Activated CD8-positive, alpha-beta T cell treated with anti-CD3 and anti-CD28 coated beads, Interleukin-2, amount 10 ng/mL, durations not matched to agents 7 days and 5 days (primary cell): ENCODE results near the gene BDP1. TPM values are rescaled to one million over a fixed set of nuclear protein-coding genes. Genes with fewer than 3 reads are reported as not detected.
A peak's percentile ranks its signal among the peaks of the same experiment; 100 is the strongest.
"Not testable (repeated sequence)": the region's sequence is repeated elsewhere in the genome, so short reads cannot be mapped to it uniquely, and the experiment has no call there.

Source experiments
- ATAC-seq: fragments of 150-1000 bp; cut with Tn5 transposase; one replicate; pipeline ENCODE4 v1.10.0; 2021; ENCODE audit warnings: moderate library complexity
- CTCF ChIA-PET: fragments of 350-600 bp; sonication (Branson Sonifier 250); formaldehyde crosslinking; loops from one replicate; lab custom pipeline; 2021; ENCODE audit warnings: antibody characterized with exemption; lab: Charles Lee
- POLR2A ChIA-PET: fragments of 350-600 bp; sonication (Branson Sonifier 250); formaldehyde crosslinking; loops from one replicate; lab custom pipeline; 2021; ENCODE audit warnings: antibody characterized with exemption; lab: Charles Lee
- DNase-seq: peaks from one replicate; pipeline ENCODE4 v3.0.0-alpha.2; 2020
- H3K27ac Mint-ChIP-seq: one replicate; pipeline ENCODE4 v1.8.0; 2021; ENCODE audit warnings: mild to moderate bottlenecking, mixed read lengths
- H3K27me3 Mint-ChIP-seq: one replicate; pipeline ENCODE4 v1.8.0; 2021; ENCODE audit warnings: low read depth, mixed read lengths
- H3K36me3 Mint-ChIP-seq: one replicate; pipeline ENCODE4 v1.8.0; 2021; ENCODE audit warnings: low read depth, mixed read lengths
- H3K4me1 Mint-ChIP-seq: one replicate; pipeline ENCODE4 v1.8.0; 2021; ENCODE audit warnings: low read depth, mixed read lengths
- H3K4me3 Mint-ChIP-seq: one replicate; pipeline ENCODE4 v1.8.0; 2021; ENCODE audit warnings: mild to moderate bottlenecking, mixed read lengths
- H3K9me3 Mint-ChIP-seq: one replicate; pipeline ENCODE4 v1.8.0; 2022; ENCODE audit warnings: mixed read lengths; ENCODE audit not compliant: insufficient read depth
- total RNA-seq, 2 experiments: library from RNA; stranded (reverse); gene quantifications; one replicate each; pipeline ENCODE4 v1.2.3, GENCODE V29; 2021

The BDP1 gene
- total RNA-seq, 2 experiments from 2014 or later, result 36.6 to 36.8 TPM

GRCh38 chr5:71577839-71578238 lies 122.4 kb downstream of the BDP1 start:
- ATAC-seq, H3K27ac Mint-ChIP-seq, H3K4me1 Mint-ChIP-seq, H3K9me3 Mint-ChIP-seq, POLR2A ChIA-PET, H3K4me3 Mint-ChIP-seq, DNase-seq, H3K27me3 Mint-ChIP-seq, H3K36me3 Mint-ChIP-seq, CTCF ChIA-PET: not testable (repeated sequence)

- Mint-ChIP-seq H3K4me3 (no peak overlapping the region), H3K9me3 (no peaks in the 10 kb centered on the region), H3K4me1 (peaks cover 9% of the 10 kb centered on the region), H3K27me3 (no peaks in the 10 kb centered on the region), H3K36me3 (peaks cover 3% of the 10 kb centered on the region), H3K27ac (no peak overlapping the region)
- ATAC-seq (no peak), DNase-seq (no peak)
- ChIA-PET CTCF (interaction anchor here (1.2 to 1.7 kb wide), 2 partner anchors 18 to 200 kb away, joined by 4 to 5 read pairs; no protein-coding TSS in a partner anchor), POLR2A (no interaction called here)
These were observed 127.6 kb downstream of the BDP1 start for GRCh38 chr5:71582945-71583584.

- no peak for ATAC-seq
These were observed 130.8 kb downstream of the BDP1 start for GRCh38 chr5:71586052-71586940.

GRCh38 chr5:71586941-71587765 lies 131.7 kb downstream of the BDP1 start, which contains the start of gene MCCC2:
Gene MCCC2 (plus strand): TSS chr5:71587340. CDS start chr5:71587426, 86 bp downstream.
- Mint-ChIP-seq H3K27ac (peak within 1 kb of the TSS; percentile 99), H3K27me3 (no peaks in the 10 kb centered on the region), H3K4me1 (peaks cover 37% of the 10 kb centered on the region), H3K36me3 (peaks cover 19% of the 10 kb centered on the region), H3K4me3 (peak within 1 kb of the TSS; percentile 94), H3K9me3 (no peaks in the 10 kb centered on the region)
- ATAC-seq, result peak; percentile 100
- peak; percentile 98 for DNase-seq
- POLR2A ChIA-PET, result interaction anchor here (0.7 to 4.3 kb wide), 9 partner anchors 11 to 735 kb away, joined by 3 to 47 read pairs (median 4); partner anchors contain the start of genes MRPS27 and PTCD2
- CTCF ChIA-PET, result interaction anchor here (1.2 to 7.8 kb wide), 3 partner anchors 10 to 111 kb away, joined by 3 to 100 read pairs (median 7); no protein-coding TSS in a partner anchor

More at GRCh38 chr5:71586052-71586940, 130.8 kb downstream of the BDP1 start:
- ChIA-PET CTCF (interaction anchor here (2.2 to 7.8 kb wide), 2 partner anchors 15 to 110 kb away, joined by 7 to 100 read pairs; no protein-coding TSS in a partner anchor), POLR2A (interaction anchor here (0.7 to 4.3 kb wide), 4 partner anchors 15 to 736 kb away, joined by 3 to 47 read pairs (median 6); no protein-coding TSS in a partner anchor)
- Mint-ChIP-seq H3K27ac (peak overlapping the region; percentile 99), H3K27me3 (no peaks in the 10 kb centered on the region), H3K9me3 (no peaks in the 10 kb centered on the region), H3K36me3 (peaks cover 19% of the 10 kb centered on the region), H3K4me1 (peaks cover 37% of the 10 kb centered on the region), H3K4me3 (peak overlapping the region; percentile 94)
- peak; percentile 30 for DNase-seq

- DNase-seq (no peak), ATAC-seq (peak; percentile 13)
- Mint-ChIP-seq H3K4me3 (peak overlapping the region; percentile 94), H3K4me1 (peaks cover 37% of the 10 kb centered on the region), H3K36me3 (peaks cover 22% of the 10 kb centered on the region), H3K27ac (peak overlapping the region; percentile 99), H3K27me3 (no peaks in the 10 kb centered on the region), H3K9me3 (no peaks in the 10 kb centered on the region)
- ChIA-PET CTCF (interaction anchor here (0.7 to 7.8 kb wide), 4 partner anchors 9 to 112 kb away, joined by 3 to 100 read pairs (median 5); no protein-coding TSS in a partner anchor), POLR2A (interaction anchor here (0.6 to 4.3 kb wide), 9 partner anchors 10 to 732 kb away, joined by 3 to 47 read pairs (median 4); partner anchors contain the start of genes MRPS27 and PTCD2)
These were observed 132.5 kb downstream of the BDP1 start for GRCh38 chr5:71587766-71588532.

- Mint-ChIP-seq H3K4me3 (peak overlapping the region; percentile 94), H3K27ac (peak overlapping the region; percentile 12), H3K4me1 (peaks cover 37% of the 10 kb centered on the region), H3K9me3 (no peaks in the 10 kb centered on the region), H3K36me3 (peaks cover 22% of the 10 kb centered on the region), H3K27me3 (no peaks in the 10 kb centered on the region)
- ATAC-seq (no peak), DNase-seq (no peak)
- POLR2A ChIA-PET, result interaction anchor here (0.6 to 4.3 kb wide), 4 partner anchors 13 to 56 kb away, joined by 3 to 47 read pairs (median 6); no protein-coding TSS in a partner anchor
- CTCF ChIA-PET, result interaction anchor here (0.7 to 7.8 kb wide), 3 partner anchors 9 to 12 kb away, joined by 3 to 100 read pairs (median 3); no protein-coding TSS in a partner anchor
These were observed 133.1 kb downstream of the BDP1 start for GRCh38 chr5:71588533-71588885.

- Mint-ChIP-seq H3K36me3 (peaks cover 29% of the 10 kb centered on the region), H3K27me3 (no peaks in the 10 kb centered on the region), H3K4me3 (no peak overlapping the region), H3K27ac (no peak overlapping the region), H3K4me1 (peaks cover 37% of the 10 kb centered on the region), H3K9me3 (no peaks in the 10 kb centered on the region)
- CTCF ChIA-PET, result interaction anchor here (7.8 kb wide), 1 partner anchor 11 kb away, joined by 100 read pairs; no protein-coding TSS in a partner anchor
- ATAC-seq, result no peak
- POLR2A ChIA-PET, result interaction anchor here (1.4 to 4.3 kb wide), 2 partner anchors 11 to 12 kb away, joined by 6 to 47 read pairs; no protein-coding TSS in a partner anchor
- DNase-seq, result no peak
These were observed 134.5 kb downstream of the BDP1 start for GRCh38 chr5:71589903-71590302.

GRCh38 chr5:71591100-71591499 lies 135.6 kb downstream of the BDP1 start:
- no peak for DNase-seq
- ChIA-PET CTCF (interaction anchor here (1.5 to 7.8 kb wide), 2 partner anchors 9 to 10 kb away, joined by 4 to 100 read pairs; no protein-coding TSS in a partner anchor), POLR2A (interaction anchor here (1.4 to 1.8 kb wide), 2 partner anchors 9 to 10 kb away, joined by 3 to 6 read pairs; no protein-coding TSS in a partner anchor)
- no peak overlapping the region for H3K27ac Mint-ChIP-seq
- no peak overlapping the region for H3K4me3 Mint-ChIP-seq
- H3K4me1 Mint-ChIP-seq, result peaks cover 37% of the 10 kb centered on the region
- H3K36me3 Mint-ChIP-seq, result peaks cover 35% of the 10 kb centered on the region
- no peaks in the 10 kb centered on the region for H3K27me3 Mint-ChIP-seq
- ATAC-seq, result no peak
- H3K9me3 Mint-ChIP-seq, result no peaks in the 10 kb centered on the region

- ATAC-seq (no peak), DNase-seq (no peak)
- H3K27ac Mint-ChIP-seq, result no peak overlapping the region
- no peaks in the 10 kb centered on the region for H3K27me3 Mint-ChIP-seq
- POLR2A ChIA-PET, result no interaction called here
- H3K36me3 Mint-ChIP-seq, result peaks cover 46% of the 10 kb centered on the region
- H3K4me3 Mint-ChIP-seq, result no peak overlapping the region
- no peaks in the 10 kb centered on the region for H3K9me3 Mint-ChIP-seq
- peaks cover 21% of the 10 kb centered on the region for H3K4me1 Mint-ChIP-seq
- CTCF ChIA-PET, result no interaction called here
These were observed 140.7 kb downstream of the BDP1 start for GRCh38 chr5:71596169-71596568.

GRCh38 chr5:71597001-71597400 lies 141.6 kb downstream of the BDP1 start:
- H3K4me1 Mint-ChIP-seq, result peaks cover 29% of the 10 kb centered on the region
- H3K36me3 Mint-ChIP-seq, result peaks cover 49% of the 10 kb centered on the region
- no peaks in the 10 kb centered on the region for H3K27me3 Mint-ChIP-seq
- ChIA-PET CTCF (interaction anchor here (1.1 kb wide), 1 partner anchor 9 kb away, joined by 3 read pairs; no protein-coding TSS in a partner anchor), POLR2A (interaction anchor here (1.1 kb wide), 1 partner anchor 10 kb away, joined by 5 read pairs; the partner anchor contains the start of gene MCCC2)
- H3K27ac Mint-ChIP-seq, result no peak overlapping the region
- no peaks in the 10 kb centered on the region for H3K9me3 Mint-ChIP-seq
- ATAC-seq (no peak), DNase-seq (no peak)
- no peak overlapping the region for H3K4me3 Mint-ChIP-seq
